H9 (cell line): ENCODE results near the gene SRGAP3. TPM values are rescaled to one million over a fixed set of nuclear protein-coding genes. Genes with fewer than 3 reads are reported as not detected.

Experiments
- DNase-seq: peaks from one replicate; pipeline ENCODE4 v3.0.0-alpha.2; 2017
- H2AFZ ChIP-seq: one replicate; pipeline ENCODE4 v1.6.1; 2013; ENCODE audit warnings: mild to moderate bottlenecking, low read length, control low read depth, moderate library complexity
- H2AK5ac ChIP-seq: 2 replicates; pipeline ENCODE4 v1.6.1; 2013; ENCODE audit warnings: low read length, control low read depth, mixed read lengths; ENCODE audit not compliant: insufficient read length
- H2BK120ac ChIP-seq: one replicate; pipeline ENCODE4 v1.6.1; 2013; ENCODE audit warnings: low read depth, mild to moderate bottlenecking, low read length, control low read depth, inconsistent platforms; ENCODE audit not compliant: poor library complexity, severe bottlenecking
- H2BK12ac ChIP-seq: 2 replicates; pipeline ENCODE4 v1.6.1; 2013; ENCODE audit warnings: low read length, control low read depth, mixed read lengths, low read depth; ENCODE audit not compliant: insufficient read length
- H2BK15ac ChIP-seq: 2 replicates; pipeline ENCODE4 v1.6.1; 2013; ENCODE audit warnings: low read depth, low read length, control low read depth
- H2BK20ac ChIP-seq: one replicate; pipeline ENCODE4 v1.6.1; 2013; ENCODE audit warnings: low read depth, mild to moderate bottlenecking, low read length, control low read depth, inconsistent platforms; ENCODE audit not compliant: poor library complexity, severe bottlenecking
- H2BK5ac ChIP-seq: 2 replicates; pipeline ENCODE4 v1.6.1; 2013; ENCODE audit warnings: low read length, control low read depth, mixed read lengths; ENCODE audit not compliant: insufficient read length
- H3K14ac ChIP-seq: 2 replicates; pipeline ENCODE4 v1.6.1; 2013; ENCODE audit warnings: low read length, control low read depth; ENCODE audit not compliant: insufficient read depth
- H3K18ac ChIP-seq: 2 replicates; pipeline ENCODE4 v1.6.1; 2013; ENCODE audit warnings: low read depth, mild to moderate bottlenecking, mixed read lengths, low read length, control low read depth; ENCODE audit not compliant: insufficient read length
- H3K23ac ChIP-seq: 2 replicates; pipeline ENCODE4 v1.6.1; 2013; ENCODE audit warnings: low read length, control low read depth, mixed read lengths, low read depth; ENCODE audit not compliant: insufficient read length
- H3K23me2 ChIP-seq: 2 replicates; pipeline ENCODE4 v1.6.1; 2013; ENCODE audit warnings: low read depth, mild to moderate bottlenecking, mixed read lengths, low read length, control low read depth; ENCODE audit not compliant: insufficient read length, poor library complexity, severe bottlenecking
- H3K27ac ChIP-seq: 2 replicates; pipeline ENCODE4 v1.5.1; 2013; ENCODE audit warnings: low read length, control low read depth, mixed read lengths, low read depth; ENCODE audit not compliant: insufficient read length
- H3K27me3 ChIP-seq: 2 replicates; pipeline ENCODE4 v1.6.1; 2013; ENCODE audit warnings: low read length, control low read depth, inconsistent platforms; ENCODE audit not compliant: insufficient read depth
- H3K4ac ChIP-seq: 2 replicates; pipeline ENCODE4 v1.6.1; 2013; ENCODE audit warnings: low read depth, mild to moderate bottlenecking, control low read depth, inconsistent platforms, low read length, moderate library complexity
- H3K4me1 ChIP-seq: 2 replicates; pipeline ENCODE4 v1.6.1; 2013; ENCODE audit warnings: low read length, control low read depth, inconsistent platforms; ENCODE audit not compliant: insufficient read depth
- H3K4me2 ChIP-seq: 2 replicates; pipeline ENCODE4 v1.6.1; 2013; ENCODE audit warnings: low read length, control low read depth, mixed read lengths; ENCODE audit not compliant: insufficient read length, insufficient read depth
- H3K56ac ChIP-seq: 2 replicates; pipeline ENCODE4 v1.6.1; 2013; ENCODE audit warnings: low read depth, mild to moderate bottlenecking, mixed read lengths, low read length, control low read depth; ENCODE audit not compliant: insufficient read length
- H3K79me1 ChIP-seq: 2 replicates; pipeline ENCODE4 v1.6.1; 2013; ENCODE audit warnings: low read depth, mild to moderate bottlenecking, moderate library complexity, low read length, control low read depth, inconsistent platforms; ENCODE audit not compliant: insufficient read depth, poor library complexity, severe bottlenecking
- H3K79me2 ChIP-seq: 2 replicates; pipeline ENCODE4 v1.6.1; 2013; ENCODE audit warnings: low read length, control low read depth, inconsistent platforms; ENCODE audit not compliant: insufficient read depth
- H3K9ac ChIP-seq: 2 replicates; pipeline ENCODE4 v1.6.1; 2013; ENCODE audit warnings: low read length, control low read depth, mixed read lengths; ENCODE audit not compliant: insufficient read length; ENCODE audit errors: extremely low read depth
- H3K9me3 ChIP-seq: one replicate; pipeline ENCODE4 v1.6.1; 2013; ENCODE audit warnings: low read depth, low read length, inconsistent platforms; ENCODE audit not compliant: control insufficient read depth
- H3T11ph ChIP-seq: one replicate; pipeline ENCODE4 v1.6.1; 2013; ENCODE audit warnings: mild to moderate bottlenecking, low read length, control low read depth, inconsistent platforms
- H4K20me1 ChIP-seq: one replicate; pipeline ENCODE4 v1.6.1; 2013; ENCODE audit not compliant: control insufficient read depth, insufficient read length, insufficient read depth
- H4K5ac ChIP-seq: 2 replicates; pipeline ENCODE4 v1.6.1; 2013; ENCODE audit warnings: low read depth, mild to moderate bottlenecking, mixed read lengths, low read length, control low read depth; ENCODE audit not compliant: insufficient read length
- H4K8ac ChIP-seq: replicated peaks from 2 replicates; pipeline ENCODE4 v1.6.1; 2013; ENCODE audit warnings: low read length, control low read depth, mixed read lengths, low read depth; ENCODE audit not compliant: insufficient read length
- H4K91ac ChIP-seq: 2 replicates; pipeline ENCODE4 v1.6.1; 2013; ENCODE audit warnings: low read depth, mild to moderate bottlenecking, moderate library complexity, mixed read lengths, low read length, control low read depth; ENCODE audit not compliant: insufficient read length
- H3K27ac Mint-ChIP-seq, 3 experiments: 2 replicates in 2 of 3; 3 replicates in 1 of 3; pipeline ENCODE4 v1.8.0; 2020 to 2021; ENCODE audit warnings: mixed read lengths in 3 of 3, mild to moderate bottlenecking in 1 of 3, moderate library complexity in 1 of 3
- H3K27me3 Mint-ChIP-seq: 2 replicates; pipeline ENCODE4 v1.8.0; 2021; ENCODE audit warnings: low read depth, mild to moderate bottlenecking, moderate library complexity, mixed read lengths
- H3K36me3 Mint-ChIP-seq, 3 experiments: 2 replicates in 2 of 3; 3 replicates in 1 of 3; pipeline ENCODE4 v1.8.0; 2020 to 2021; ENCODE audit warnings: low read depth in 3 of 3, mixed read lengths in 3 of 3; ENCODE audit not compliant: insufficient read depth in 1 of 3
- H3K4me1 Mint-ChIP-seq, 2 experiments: 2 replicates each; pipeline ENCODE4 v1.8.0; 2020; ENCODE audit warnings: mixed read lengths in 2 of 2
- H3K4me3 Mint-ChIP-seq, 2 experiments: 2 replicates in 1 of 2; 3 replicates in 1 of 2; pipeline ENCODE4 v1.8.0; 2020 to 2021; ENCODE audit warnings: mild to moderate bottlenecking in 2 of 2, mixed read lengths in 2 of 2, moderate library complexity in 1 of 2
- H3K9me3 Mint-ChIP-seq, 2 experiments: 2 replicates in 1 of 2; 3 replicates in 1 of 2; pipeline ENCODE4 v1.8.0; 2020; ENCODE audit warnings: mild to moderate bottlenecking in 2 of 2, mixed read lengths in 2 of 2, moderate library complexity in 1 of 2
- WGBS: extraction: QIAGEN DNeasy Blood & Tissue Kit; methylation state at CpG from one replicate; pipeline ENCODE4 v1.1.7; 2013; ENCODE audit warnings: missing lambda C conversion rate, low lambda C conversion rate, mixed read lengths; ENCODE audit not compliant: insufficient read length; ENCODE audit errors: extremely low coverage; 5-methylcytosine and 5-hydroxymethylcytosine counted together
- total RNA-seq: library from RNA; stranded (reverse); gene quantifications from 2 replicates; pipeline ENCODE4 v1.2.1, GENCODE V29; 2021
- TF ChIP-seq, protein P1 (sequence below): fragments of 200-600 bp; sonication (generic); conservative IDR thresholded peaks from 3 replicates; pipeline ENCODE4 v1.8.0; 2021; ENCODE audit warnings: antibody characterized with exemption, mild to moderate bottlenecking

SRGAP3 gene
- total RNA-seq, 1 experiment from 2014 or later = 3.4 TPM

DNA sequence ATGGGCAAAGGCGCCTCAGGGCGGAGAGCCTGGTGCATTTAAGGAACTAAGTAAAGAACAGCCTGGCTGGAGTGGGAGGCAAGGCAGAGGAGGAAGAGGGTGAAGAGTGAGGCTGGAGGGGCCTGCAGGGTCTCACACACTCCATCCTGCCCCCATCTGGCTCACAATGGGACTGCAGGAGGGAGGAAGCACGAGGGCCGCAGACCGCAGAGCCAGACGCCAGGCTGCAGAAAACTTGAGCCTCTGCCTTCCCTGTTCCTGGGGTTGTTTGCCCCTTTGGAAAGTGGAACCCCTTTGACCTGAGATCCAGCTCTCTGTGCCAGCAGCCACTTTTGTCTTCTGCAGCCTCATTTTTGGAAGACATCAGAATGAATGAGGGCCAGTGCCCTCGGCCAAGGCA lies 138.0 kb downstream of the SRGAP3 start:
- Mint-ChIP-seq H3K27ac (peak overlapping the region in 1 of 3 experiments; percentile 41; a peak in 2 of 7 replicates), H3K27me3 (peaks cover 6% of the 10 kb centered on the region; the same call in 1 of the 2 replicates), H3K4me3 (no peak overlapping the region), H3K4me1 (peaks cover 9 to 10% of the 10 kb centered on the region in 2 experiments), H3K36me3 (peaks cover 2 to 10% (median 3%) of the 10 kb centered on the region in 3 experiments; a peak in 4 of 7 replicates), H3K9me3 (peaks cover 3 to 5% of the 10 kb centered on the region in 2 experiments; a peak in 2 of 5 replicates)
- H3K4me1 ChIP-seq = no peaks in the 10 kb centered on the region
- no peak overlapping the region for H3K27ac ChIP-seq
- no peaks in the 10 kb centered on the region for H3K9me3 ChIP-seq
- H3K4me2 ChIP-seq = no peak overlapping the region
- H3K56ac ChIP-seq = no peak overlapping the region
- H2AK5ac ChIP-seq = no peak overlapping the region
- no peak overlapping the region for H2AFZ ChIP-seq
- no peak overlapping the region for H3T11ph ChIP-seq
- TF ChIP-seq, protein P1, sequence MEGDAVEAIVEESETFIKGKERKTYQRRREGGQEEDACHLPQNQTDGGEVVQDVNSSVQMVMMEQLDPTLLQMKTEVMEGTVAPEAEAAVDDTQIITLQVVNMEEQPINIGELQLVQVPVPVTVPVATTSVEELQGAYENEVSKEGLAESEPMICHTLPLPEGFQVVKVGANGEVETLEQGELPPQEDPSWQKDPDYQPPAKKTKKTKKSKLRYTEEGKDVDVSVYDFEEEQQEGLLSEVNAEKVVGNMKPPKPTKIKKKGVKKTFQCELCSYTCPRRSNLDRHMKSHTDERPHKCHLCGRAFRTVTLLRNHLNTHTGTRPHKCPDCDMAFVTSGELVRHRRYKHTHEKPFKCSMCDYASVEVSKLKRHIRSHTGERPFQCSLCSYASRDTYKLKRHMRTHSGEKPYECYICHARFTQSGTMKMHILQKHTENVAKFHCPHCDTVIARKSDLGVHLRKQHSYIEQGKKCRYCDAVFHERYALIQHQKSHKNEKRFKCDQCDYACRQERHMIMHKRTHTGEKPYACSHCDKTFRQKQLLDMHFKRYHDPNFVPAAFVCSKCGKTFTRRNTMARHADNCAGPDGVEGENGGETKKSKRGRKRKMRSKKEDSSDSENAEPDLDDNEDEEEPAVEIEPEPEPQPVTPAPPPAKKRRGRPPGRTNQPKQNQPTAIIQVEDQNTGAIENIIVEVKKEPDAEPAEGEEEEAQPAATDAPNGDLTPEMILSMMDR = peak; percentile 71
- WGBS = no CpG with 5 or more reads among the region's 7 CpGs
- no peak overlapping the region for H3K23ac ChIP-seq
- H4K8ac ChIP-seq = no peak overlapping the region
- no peak overlapping the region for H2BK120ac ChIP-seq
- H2BK5ac ChIP-seq = no peak overlapping the region
- H3K23me2 ChIP-seq = no peaks in the 10 kb centered on the region
- H3K4ac ChIP-seq = no peak overlapping the region
- peak; percentile 75 for DNase-seq
- H4K5ac ChIP-seq = no peak overlapping the region
- H3K14ac ChIP-seq = no peak overlapping the region
- H2BK20ac ChIP-seq = no peak overlapping the region
- no peaks in the 10 kb centered on the region for H3K27me3 ChIP-seq
- no peaks in the 10 kb centered on the region for H3K79me2 ChIP-seq
- no peak overlapping the region for H3K9ac ChIP-seq
- H2BK12ac ChIP-seq = no peak overlapping the region
- no peak overlapping the region for H3K18ac ChIP-seq
- H3K79me1 ChIP-seq = no peaks in the 10 kb centered on the region
- H4K20me1 ChIP-seq = no peaks in the 10 kb centered on the region
- H2BK15ac ChIP-seq = no peak overlapping the region
- H4K91ac ChIP-seq = no peak overlapping the region
